ENCODE data around the gene FKBP1A. TPM values are rescaled to one million over a fixed set of nuclear protein-coding genes. Genes with fewer than 3 reads are reported as not detected.

Gene FKBP1A
- total RNA-seq, 4 donors from 2014 or later = 99.5 to 253 (median 206) TPM

GRCh38 chr20:1417790-1418189 is 24.9 kb upstream of the FKBP1A start:
- intact Hi-C loops (cut with DNase I; ENCODE audit: low total_unique reads) = no loop called here
- Histone ChIP-seq H3K9me3 (no peaks in the 10 kb centered on the region), H3K4me1 (no peaks in the 10 kb centered on the region), H3K4me3 (no peak overlapping the region), H3K27ac (no peak overlapping the region), H3K36me3 (no peaks in the 10 kb centered on the region), H3K27me3 (no peaks in the 10 kb centered on the region)
- DNase-seq = no peak
- no peak for TF ChIP-seq POLR2A (IDR thresholded peaks at IDR 0.05)
- no peak for TF ChIP-seq CTCF (IDR thresholded peaks at IDR 0.05)

GRCh38 chr20:1417273-1417672 is 24.4 kb upstream of the FKBP1A start:
- intact Hi-C loops (cut with DNase I; ENCODE audit: low total_unique reads) = no loop called here

GRCh38 chr20:1415667-1416468 is 23.0 kb upstream of the FKBP1A start:
- intact Hi-C loops (cut with DNase I; ENCODE audit: low total_unique reads) = no loop called here

More at GRCh38 chr20:1417273-1417672, 24.4 kb upstream of the FKBP1A start:
- H3K9me3 ChIP-seq = no peaks in the 10 kb centered on the region
- no peak overlapping the region for H3K4me3 ChIP-seq
- no peak overlapping the region for H3K27ac ChIP-seq
- no peaks in the 10 kb centered on the region for H3K27me3 ChIP-seq
- no peak for DNase-seq
- no peak for TF ChIP-seq CTCF (IDR thresholded peaks at IDR 0.05)
- TF ChIP-seq POLR2A (IDR thresholded peaks at IDR 0.05) = no peak
- H3K4me1 ChIP-seq = no peaks in the 10 kb centered on the region
- H3K36me3 ChIP-seq = no peaks in the 10 kb centered on the region

DNA sequence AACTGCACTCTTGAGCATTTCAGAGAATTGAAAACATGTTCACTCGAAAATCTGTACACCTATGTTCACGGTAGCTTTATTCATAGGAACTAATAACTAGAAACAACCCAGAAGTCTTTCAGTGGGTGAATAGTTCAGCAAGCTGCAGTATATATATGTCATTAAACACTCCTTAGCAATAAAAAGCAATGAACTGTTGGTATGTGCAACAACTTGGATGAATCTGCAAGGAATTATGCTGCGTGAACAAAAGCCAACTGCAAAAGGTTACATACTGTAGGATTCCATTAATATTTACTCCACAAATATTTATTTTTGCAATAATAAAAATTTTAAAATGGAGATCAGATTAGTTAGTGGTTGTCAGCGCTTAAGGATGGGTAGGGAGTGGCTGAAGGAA is 22.1 kb upstream of the FKBP1A start:
- H3K4me3 ChIP-seq = no peak overlapping the region
- intact Hi-C loops (cut with DNase I; ENCODE audit: low total_unique reads) = no loop called here
- DNase-seq = no peak
- no peak overlapping the region for H3K27ac ChIP-seq
- no peaks in the 10 kb centered on the region for H3K9me3 ChIP-seq
- no peaks in the 10 kb centered on the region for H3K36me3 ChIP-seq
- no peaks in the 10 kb centered on the region for H3K27me3 ChIP-seq
- no peak for TF ChIP-seq CTCF (IDR thresholded peaks at IDR 0.05)
- no peak for TF ChIP-seq POLR2A (IDR thresholded peaks at IDR 0.05)
- no peaks in the 10 kb centered on the region for H3K4me1 ChIP-seq

More at GRCh38 chr20:1415667-1416468, 23.0 kb upstream of the FKBP1A start:
- no peak overlapping the region for H3K4me3 ChIP-seq
- H3K4me1 ChIP-seq = no peaks in the 10 kb centered on the region
- no peaks in the 10 kb centered on the region for H3K9me3 ChIP-seq
- TF ChIP-seq POLR2A (IDR thresholded peaks at IDR 0.05) (no peak), CTCF (IDR thresholded peaks at IDR 0.05) (no peak)
- no peaks in the 10 kb centered on the region for H3K36me3 ChIP-seq
- H3K27me3 ChIP-seq = no peaks in the 10 kb centered on the region
- no peak for DNase-seq
- H3K27ac ChIP-seq = no peak overlapping the region

DNA sequence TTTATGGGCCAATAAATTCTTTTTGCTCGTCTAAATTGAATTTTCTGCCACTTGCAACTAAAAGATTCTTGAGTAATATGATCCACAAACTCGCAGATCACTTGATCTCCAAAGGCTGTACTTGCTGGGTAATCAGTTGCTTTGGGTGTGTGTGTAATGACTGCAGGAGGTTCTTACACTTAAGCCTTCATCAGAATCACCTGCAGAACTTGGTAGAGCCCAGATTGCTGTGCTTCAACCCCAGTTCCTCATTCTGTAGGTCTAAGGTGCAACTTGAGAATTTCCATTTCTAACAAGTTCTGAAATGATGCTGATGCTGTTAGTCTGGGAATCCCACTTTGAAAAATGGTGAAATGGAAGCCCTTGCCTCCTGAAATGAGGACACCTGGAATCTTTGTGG is 12.9 kb upstream of the FKBP1A start:
- DNase-seq = no peak
- Histone ChIP-seq H3K4me3 (no peak overlapping the region), H3K9me3 (no peaks in the 10 kb centered on the region), H3K4me1 (no peaks in the 10 kb centered on the region), H3K27me3 (no peaks in the 10 kb centered on the region), H3K36me3 (no peaks in the 10 kb centered on the region), H3K27ac (no peak overlapping the region)
- intact Hi-C loops (cut with DNase I; ENCODE audit: low total_unique reads) = no loop called here
- no peak for TF ChIP-seq POLR2A (IDR thresholded peaks at IDR 0.05)
- TF ChIP-seq CTCF (IDR thresholded peaks at IDR 0.05) = no peak
